Measurements from ENCODE around the gene AFG3L2. TPM values are rescaled to one million over a fixed set of nuclear protein-coding genes. Genes with fewer than 3 reads are reported as not detected.

AFG3L2 gene
- total RNA-seq, 1 experiment from 2014 or later, result 73.5 TPM

DNA sequence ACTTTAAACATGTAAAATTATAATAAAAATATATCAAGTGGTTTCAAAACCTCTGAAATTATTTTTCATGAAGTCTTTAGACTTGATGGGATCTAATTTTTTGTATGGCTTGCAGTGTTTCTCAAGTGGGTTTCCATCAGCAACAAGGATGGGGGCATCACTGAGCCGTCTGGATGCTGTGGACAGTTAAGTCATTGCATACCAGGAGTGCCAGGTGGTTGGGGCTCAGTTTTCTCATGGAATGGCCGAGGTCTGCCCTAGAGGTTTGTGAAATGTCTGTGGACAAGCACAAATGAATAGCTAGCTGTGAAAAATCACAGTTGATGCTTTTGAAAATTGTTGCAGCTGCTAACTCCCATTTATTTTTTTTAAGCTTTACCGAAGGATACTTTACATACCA lies 32.4 kb upstream of the AFG3L2 start:
- Histone ChIP-seq H3K14ac (ENCODE audit: insufficient read depth, low read length) (no peak overlapping the region), H3K9ac (ENCODE audit: extremely low read depth, insufficient read length, low read length) (no peak overlapping the region), H3K4ac (ENCODE audit: low read depth, low read length) (no peak overlapping the region), H3K56ac (ENCODE audit: insufficient read length, low read depth, low read length) (no peak overlapping the region), H2BK12ac (ENCODE audit: insufficient read length, low read depth, low read length) (no peak overlapping the region), H3K27ac (ENCODE audit: insufficient read length, low read depth, low read length) (no peak overlapping the region), H4K20me1 (ENCODE audit: control insufficient read depth, insufficient read depth, insufficient read length) (no peaks in the 10 kb centered on the region), H3K18ac (ENCODE audit: insufficient read length, low read depth, low read length) (no peak overlapping the region), H3K4me2 (ENCODE audit: insufficient read depth, insufficient read length, low read length) (no peak overlapping the region), H2BK20ac (ENCODE audit: low read depth, low read length, poor library complexity, severe bottlenecking) (no peak overlapping the region), H3K27me3 (ENCODE audit: insufficient read depth, low read length) (peaks cover 3% of the 10 kb centered on the region; the same call in 1 of the 2 replicates), H2BK120ac (ENCODE audit: low read depth, low read length, poor library complexity, severe bottlenecking) (no peak overlapping the region), H3K4me1 (ENCODE audit: insufficient read depth, low read length) (no peaks in the 10 kb centered on the region), H3K23ac (ENCODE audit: insufficient read length, low read depth, low read length) (no peak overlapping the region), H3K79me2 (ENCODE audit: insufficient read depth, low read length) (no peaks in the 10 kb centered on the region), H3K79me1 (ENCODE audit: insufficient read depth, low read depth, low read length, poor library complexity, severe bottlenecking) (no peaks in the 10 kb centered on the region), H2AK5ac (ENCODE audit: insufficient read length, low read length) (no peak overlapping the region), H2AFZ (ENCODE audit: low read length) (no peak overlapping the region), H3K23me2 (ENCODE audit: insufficient read length, low read depth, low read length, poor library complexity, severe bottlenecking) (peaks cover 8% of the 10 kb centered on the region), H4K8ac (replicated peaks; ENCODE audit: insufficient read length, low read depth, low read length) (no peak overlapping the region), H3T11ph (ENCODE audit: low read length) (no peak overlapping the region), H4K5ac (ENCODE audit: insufficient read length, low read depth, low read length) (no peak overlapping the region), H2BK5ac (ENCODE audit: insufficient read length, low read length) (no peak overlapping the region), H4K91ac (ENCODE audit: insufficient read length, low read depth, low read length) (no peak overlapping the region), H3K9me3 (ENCODE audit: control insufficient read depth, low read depth, low read length) (no peaks in the 10 kb centered on the region), H2BK15ac (ENCODE audit: low read depth, low read length) (no peak overlapping the region)
- Mint-ChIP-seq H3K27ac (no peak overlapping the region; a peak in 1 of 7 replicates), H3K4me3 (no peak overlapping the region), H3K9me3 (peaks cover 3% of the 10 kb centered on the region in 2 experiments; a peak in 3 of 5 replicates), H3K27me3 (ENCODE audit: low read depth) (peaks cover 36% of the 10 kb centered on the region), H3K4me1 (peaks cover 22 to 24% of the 10 kb centered on the region in 2 experiments), H3K36me3 (ENCODE audit: insufficient read depth in 1 of 3, low read depth in 3 of 3) (peaks cover 0 to 3% (median 2%) of the 10 kb centered on the region in 3 experiments; a peak in 3 of 7 replicates)
- WGBS (ENCODE audit: extremely low coverage, insufficient read length, low lambda C conversion rate), result no CpG with 5 or more reads among the region's 3 CpGs
- DNase-seq, result no peak
- TF ChIP-seq, protein P1, sequence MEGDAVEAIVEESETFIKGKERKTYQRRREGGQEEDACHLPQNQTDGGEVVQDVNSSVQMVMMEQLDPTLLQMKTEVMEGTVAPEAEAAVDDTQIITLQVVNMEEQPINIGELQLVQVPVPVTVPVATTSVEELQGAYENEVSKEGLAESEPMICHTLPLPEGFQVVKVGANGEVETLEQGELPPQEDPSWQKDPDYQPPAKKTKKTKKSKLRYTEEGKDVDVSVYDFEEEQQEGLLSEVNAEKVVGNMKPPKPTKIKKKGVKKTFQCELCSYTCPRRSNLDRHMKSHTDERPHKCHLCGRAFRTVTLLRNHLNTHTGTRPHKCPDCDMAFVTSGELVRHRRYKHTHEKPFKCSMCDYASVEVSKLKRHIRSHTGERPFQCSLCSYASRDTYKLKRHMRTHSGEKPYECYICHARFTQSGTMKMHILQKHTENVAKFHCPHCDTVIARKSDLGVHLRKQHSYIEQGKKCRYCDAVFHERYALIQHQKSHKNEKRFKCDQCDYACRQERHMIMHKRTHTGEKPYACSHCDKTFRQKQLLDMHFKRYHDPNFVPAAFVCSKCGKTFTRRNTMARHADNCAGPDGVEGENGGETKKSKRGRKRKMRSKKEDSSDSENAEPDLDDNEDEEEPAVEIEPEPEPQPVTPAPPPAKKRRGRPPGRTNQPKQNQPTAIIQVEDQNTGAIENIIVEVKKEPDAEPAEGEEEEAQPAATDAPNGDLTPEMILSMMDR (conservative IDR thresholded peaks at IDR 0.05), result no peak
